Forelimb muscle (tissue), 1 donor: ENCODE data around the gene ZFYVE28. TPM values are rescaled to one million over a fixed set of nuclear protein-coding genes. Genes with fewer than 3 reads are reported as not detected.

ENCODE experiments used
- DNase-seq: peaks from one replicate; pipeline ENCODE4 v3.0.0-alpha.2; 2013; ENCODE audit warnings: low read depth
- polyA plus RNA-seq: library from polyadenylated mRNA; unstranded; fragments of 120-200 nt; gene quantifications from one replicate; pipeline ENCODE4 v1.2.1, GENCODE V29; 2013; ENCODE audit not compliant: insufficient read length

Gene ZFYVE28
- polyA plus RNA-seq, 1 donor: 1.7 TPM

DNA sequence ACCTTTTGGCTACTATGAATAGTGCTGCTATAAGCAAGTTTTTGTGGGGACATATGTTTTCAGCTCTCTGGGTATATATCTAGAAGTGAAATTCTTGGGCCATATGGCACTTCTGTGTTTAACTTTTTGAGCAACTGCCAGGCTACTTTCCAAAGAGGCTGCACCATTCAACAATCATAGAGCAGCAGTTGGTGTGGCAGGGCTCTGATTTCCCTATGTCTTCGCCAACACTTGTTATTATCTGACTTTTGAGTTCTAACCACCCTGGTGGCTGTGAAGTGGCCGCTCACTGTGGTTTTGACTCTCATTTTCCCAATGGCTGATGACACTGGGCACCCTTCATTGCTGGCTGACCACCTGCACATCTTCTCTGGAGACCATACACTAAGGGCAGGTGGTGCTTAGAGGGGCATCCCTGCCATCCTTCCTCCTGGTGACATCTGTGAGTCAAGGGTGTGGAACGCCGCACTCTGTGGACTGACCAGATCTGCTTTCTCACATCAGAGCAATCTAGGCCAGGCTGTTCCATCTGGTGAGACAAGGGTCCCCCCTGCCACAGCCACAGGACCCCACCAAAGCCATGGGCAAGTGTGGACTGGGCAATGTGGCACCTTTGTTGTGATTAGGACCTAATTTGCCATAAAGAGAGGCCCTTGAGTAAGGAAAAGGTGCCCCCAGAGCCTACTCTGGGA, 49.6 kb downstream of the ZFYVE28 start:
- DNase-seq: no peak

DNA sequence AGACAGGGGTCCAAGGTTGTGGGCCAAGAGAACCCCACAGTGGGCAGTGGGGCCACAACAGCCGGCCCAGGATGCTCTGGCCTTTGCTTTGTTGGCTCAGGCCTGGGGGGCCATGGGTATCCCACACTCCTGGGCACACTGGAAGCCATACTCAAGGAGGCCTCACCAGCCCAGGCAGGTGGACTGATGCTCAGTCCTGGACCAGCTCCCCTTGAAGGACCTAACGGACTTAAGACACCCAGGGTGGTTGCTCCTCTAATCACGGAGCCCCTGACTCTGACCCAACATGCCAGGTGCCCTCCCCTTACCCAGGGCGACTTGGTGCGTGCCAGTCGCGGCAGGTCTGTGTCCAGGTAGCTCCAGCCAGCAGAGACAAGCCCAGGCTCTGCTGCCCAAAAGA, 50.8 kb downstream of the ZFYVE28 start:
- DNase-seq: no peak

DNA sequence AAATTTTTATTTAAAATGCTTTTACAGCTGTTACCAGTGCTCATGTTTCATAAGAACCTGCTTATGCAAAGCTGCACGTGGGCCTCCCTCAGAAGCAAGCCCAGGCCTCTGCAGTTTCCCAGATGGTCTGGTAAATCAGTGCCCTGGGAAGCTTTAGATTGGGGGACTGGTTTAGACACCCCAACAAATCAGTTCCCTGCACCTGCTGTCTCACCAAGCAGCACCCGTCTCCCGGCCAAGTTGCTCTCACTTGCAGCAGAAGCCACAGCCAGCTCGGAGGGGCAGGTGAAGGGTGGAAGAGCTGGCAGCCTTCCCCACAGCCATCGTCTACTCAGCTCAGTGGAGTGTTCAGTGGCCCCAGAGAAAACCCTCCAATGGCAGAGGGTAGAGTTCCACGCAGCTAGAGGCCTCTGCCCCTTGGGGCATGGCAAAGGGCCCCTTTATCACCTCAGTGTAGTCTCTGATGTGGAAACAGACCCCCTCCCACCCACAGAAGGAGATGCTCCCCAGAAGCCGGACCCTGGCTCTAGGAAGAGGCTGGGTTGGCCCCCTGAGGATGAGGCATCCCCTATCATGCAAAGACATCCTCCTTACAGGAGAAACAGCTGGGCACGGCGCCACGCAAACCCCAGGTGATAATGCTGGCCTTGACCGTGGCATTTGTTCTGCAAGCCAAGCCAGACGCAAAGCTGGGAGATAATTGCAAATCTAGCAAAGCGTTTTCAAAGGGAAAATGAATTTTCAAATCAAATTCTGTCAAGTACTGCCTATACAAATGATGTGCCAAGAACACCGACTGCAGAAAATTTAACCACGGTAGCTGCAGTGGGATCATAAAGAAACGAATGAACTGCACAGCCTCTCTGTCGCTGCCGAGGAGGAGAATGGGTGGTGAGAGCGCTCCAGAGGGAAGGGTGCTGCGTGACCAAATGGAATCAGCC, 51.9 kb downstream of the ZFYVE28 start:
- no peak for DNase-seq

GRCh38 chr4:2365913-2366210, 52.6 kb downstream of the ZFYVE28 start:
- no peak for DNase-seq

GRCh38 chr4:2365054-2365912, 53.2 kb downstream of the ZFYVE28 start:
- DNase-seq: no peak

GRCh38 chr4:2364654-2365053, 53.8 kb downstream of the ZFYVE28 start:
- no peak for DNase-seq

GRCh38 chr4:2363951-2364653, 54.3 kb downstream of the ZFYVE28 start:
- DNase-seq: no peak

DNA sequence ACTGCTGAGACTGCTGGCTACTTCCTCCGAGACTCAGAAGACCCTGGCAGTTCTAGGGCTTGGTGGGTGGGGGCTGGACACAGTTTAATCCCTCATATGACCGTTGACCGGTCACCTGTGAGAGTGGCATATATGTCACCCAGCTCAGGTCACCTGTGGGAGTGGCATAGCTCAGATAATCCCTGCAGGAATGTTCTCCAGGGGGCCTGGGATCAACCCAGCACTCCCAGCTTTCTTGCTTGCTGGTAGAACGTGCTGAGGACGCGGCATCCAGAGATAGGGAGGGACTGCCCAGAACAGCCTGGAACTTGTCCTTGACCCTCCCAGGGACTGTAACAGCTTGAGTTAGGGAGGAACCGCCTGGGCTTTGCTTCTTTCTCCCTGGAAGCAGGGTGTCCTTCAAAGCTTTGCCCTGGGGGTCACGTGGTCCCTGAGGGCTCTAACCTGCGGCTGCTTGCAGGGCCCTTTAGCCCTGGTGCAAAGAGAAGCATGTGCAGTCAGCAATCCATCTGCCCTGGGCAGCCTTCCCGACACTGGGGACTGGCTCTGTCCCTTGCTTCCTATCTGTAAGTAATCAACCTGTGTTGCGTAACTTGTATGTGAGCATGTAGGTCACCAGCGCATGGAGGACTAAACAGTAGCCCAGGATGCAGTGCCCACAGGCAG, 55.3 kb downstream of the ZFYVE28 start:
- no peak for DNase-seq

DNA sequence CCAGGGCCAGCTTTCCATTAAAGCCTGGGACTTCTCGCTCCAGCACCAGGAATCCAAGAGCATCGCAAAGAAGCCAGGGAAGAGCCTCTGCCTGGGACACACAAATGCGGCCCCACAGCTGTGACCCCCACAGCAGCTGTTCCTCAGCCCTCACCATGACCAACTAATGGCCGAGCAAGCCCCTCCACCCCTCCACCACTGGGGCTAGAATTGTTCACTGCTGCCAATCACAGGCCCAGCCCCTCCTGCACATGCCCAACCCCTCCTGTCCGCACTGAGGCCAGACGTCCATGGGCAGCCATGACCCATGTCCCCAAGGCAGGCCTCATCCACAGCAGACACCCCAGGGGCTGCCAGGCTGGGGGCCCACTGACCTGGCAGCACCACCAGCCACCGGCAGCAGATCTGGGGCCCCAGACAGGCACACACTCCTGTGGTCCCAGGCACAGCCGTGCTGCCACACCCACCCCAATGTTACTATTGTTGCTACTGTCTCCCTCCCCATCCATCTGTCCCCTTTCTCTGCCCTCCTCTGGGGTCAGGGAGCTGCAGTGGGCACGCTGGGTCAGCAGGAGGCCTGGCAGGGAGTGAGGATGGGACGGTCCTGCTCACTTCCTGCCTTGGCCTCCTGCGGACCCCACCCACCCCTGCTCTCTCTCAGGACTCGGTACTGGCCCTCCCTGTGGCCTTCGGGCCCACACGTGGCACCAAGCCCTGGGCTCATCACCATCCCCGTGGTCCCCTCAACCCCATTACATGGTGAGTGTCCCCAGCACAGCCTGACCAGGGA, 56.0 kb downstream of the ZFYVE28 start:
- no peak for DNase-seq

DNA sequence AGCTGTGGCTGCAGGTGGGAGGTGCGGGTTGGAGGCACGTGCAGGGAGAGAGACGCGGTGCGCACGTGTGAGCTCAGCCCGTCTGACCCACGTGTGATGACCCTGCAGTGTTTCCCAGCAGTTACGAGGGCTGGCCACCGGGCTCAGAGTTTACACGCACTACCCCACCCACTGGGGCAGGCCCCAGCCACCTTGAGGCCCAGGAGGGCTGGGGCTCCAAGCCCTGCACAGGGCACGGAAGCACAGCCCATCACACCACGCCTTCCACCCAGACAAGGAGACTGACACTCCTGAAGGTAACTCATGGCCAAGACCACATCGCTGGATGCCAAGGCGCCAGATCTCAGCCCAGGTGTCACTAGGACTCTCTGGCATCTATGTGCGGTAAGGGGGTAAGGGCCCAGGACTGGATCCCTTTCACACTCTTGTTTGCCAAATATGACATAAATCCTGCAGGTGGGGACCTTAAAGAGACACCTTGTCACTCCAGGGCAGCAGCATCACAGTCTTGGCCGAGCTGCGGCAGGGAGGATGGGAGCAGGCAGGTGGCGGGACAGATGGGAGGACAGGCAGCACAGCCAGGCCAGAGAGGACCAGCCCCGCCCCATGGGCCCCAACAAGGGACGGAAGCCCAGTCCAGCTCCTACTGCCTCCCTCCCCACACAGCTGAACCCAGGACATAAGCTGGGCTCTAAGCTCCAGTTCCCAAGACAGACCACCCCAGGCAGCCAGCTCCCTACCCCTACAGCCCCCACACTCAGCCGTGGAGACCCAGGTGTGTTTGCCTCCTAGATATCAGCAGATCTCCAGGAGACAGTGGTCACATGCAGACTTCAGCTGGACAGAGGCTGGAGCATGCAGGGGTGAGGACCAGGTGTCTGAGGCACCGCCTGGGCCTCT, 56.8 kb downstream of the ZFYVE28 start:
- no peak for DNase-seq

DNA sequence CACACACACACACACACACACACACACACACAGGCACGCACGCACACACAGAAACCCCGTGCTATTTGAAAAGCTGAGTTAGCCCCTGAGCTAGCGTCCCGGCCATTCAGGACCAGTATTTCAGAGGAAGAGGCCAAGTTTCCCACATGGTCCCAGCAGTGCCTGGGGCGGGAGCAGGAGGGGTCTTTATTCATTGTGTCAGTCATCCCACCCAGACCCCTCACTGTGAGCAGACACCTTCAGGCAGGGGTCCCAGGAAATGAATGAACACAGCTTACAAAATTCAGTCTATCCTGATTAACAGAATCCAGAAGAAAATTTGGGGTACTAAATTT, 58.1 kb downstream of the ZFYVE28 start:
- no peak for DNase-seq

DNA sequence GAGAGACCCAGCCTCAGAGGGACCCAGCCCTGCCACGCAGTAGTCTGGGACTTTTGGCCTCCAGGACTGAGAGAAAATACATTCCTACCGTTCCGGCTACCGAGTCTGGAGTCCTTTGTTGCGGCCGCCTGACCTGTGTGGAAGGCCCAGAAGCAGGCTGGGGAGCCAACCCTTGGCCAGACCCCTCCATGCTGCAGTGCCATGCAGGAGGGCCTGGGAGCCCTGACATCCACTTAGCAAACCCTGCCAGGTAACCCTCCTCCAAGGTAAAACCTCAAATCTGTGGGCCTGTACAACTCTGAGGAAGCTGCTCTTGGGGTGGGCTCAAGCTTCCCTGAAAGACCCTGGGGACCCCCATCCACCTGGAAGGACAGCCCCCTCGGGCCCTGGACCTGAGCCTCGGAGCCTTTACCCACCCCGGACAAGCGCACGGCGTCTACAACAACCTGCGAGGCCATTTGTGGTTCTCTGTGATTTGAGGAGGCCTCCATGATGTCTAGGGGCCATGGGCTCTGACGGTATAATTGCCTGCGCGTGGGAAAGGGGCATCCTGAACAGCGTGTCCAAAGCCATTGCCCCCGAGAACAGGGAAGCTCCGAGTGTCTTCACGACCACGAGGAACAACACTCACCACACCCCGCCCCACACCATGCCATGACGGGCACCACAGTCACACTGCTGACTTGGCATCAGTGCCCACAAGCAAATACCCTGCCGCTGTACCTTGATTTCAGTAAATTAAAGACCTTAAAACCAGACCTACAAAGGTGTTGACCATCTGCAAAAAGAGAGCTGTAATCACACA, 58.7 kb downstream of the ZFYVE28 start:
- DNase-seq: no peak

DNA sequence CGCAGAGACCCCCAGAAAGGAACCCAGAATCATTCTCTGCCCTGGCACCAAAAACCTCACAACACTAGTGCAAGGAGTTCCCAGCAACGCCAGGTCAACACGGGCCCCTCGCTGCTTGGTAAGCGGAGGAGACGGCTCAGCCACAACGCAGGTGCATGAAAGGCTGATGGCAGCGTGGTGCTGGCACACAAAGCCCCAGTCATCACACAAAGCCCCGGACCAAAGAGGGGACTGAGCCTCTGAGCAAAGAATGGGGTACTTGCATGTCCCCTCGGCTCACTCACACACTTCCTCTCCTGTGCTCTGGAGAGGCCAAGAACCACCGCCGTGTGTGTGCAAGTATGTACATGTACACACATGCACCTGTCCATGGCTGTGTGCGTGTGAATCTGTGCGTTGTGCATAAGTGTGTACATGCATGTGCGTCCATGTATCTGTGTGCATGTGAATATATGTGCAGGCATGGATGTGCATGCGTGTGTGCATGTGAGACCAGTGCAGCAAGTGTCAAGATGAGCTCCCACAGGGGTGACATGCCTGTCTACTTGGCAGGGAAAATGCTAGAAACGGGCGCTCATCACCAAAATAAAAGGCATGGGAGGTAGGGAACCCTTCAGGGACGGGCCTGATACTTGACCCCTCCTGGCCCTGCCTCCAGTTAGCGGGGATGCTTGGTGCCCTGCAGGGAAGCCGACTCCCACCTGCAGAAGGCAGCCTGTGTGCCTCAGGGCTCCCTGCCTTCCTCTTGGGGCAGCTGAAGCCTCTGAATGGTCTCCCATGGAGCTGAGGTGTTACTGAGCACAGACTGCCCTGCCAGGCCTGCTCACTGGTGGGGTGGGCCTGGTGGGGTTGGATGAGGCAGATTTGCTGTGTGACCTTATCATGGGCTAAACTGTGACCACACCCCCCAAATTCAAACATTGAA, 60.4 kb downstream of the ZFYVE28 start:
- DNase-seq: no peak

GRCh38 chr4:2356123-2357069, 62.0 kb downstream of the ZFYVE28 start:
- DNase-seq: no peak

DNA sequence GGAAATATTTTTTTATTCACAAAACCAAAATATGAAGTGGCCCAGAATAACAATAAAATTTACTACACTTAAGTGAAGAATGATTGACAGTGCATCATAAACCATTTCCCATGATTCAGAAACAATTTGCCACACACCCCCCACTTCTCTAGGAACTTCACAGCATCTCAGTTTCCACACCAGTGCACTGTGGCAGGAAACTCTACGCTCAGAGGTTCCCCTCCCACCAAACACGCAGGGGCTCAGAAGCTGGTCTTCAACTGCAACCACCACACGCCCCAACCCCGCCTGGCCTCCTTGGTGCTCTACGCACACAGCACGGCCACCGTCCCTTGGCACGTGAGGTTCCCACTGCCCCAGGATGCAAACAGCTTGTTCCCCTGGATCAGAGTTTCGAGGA, 63.7 kb downstream of the ZFYVE28 start:
- no peak for DNase-seq

DNA sequence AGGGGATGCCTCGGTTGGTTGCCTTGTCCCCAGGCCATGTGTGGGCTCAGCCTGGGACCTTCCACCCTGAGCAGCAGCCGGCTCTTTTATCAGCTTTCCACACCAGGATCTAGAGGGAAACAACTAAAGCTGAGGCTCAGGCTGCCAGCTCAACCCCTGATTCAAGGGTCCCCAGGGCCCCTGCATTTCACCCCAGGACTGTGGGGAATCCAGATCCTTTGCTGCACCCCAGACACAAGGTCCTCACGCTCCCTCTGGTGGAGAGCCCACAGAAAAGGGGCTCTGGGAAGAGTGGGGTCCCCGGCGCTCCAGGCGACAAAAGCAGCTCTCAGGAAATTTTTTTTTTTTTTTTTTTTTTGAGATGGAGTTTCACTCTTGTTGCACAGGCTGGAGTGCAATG, 64.3 kb downstream of the ZFYVE28 start:
- no peak for DNase-seq
